DND-41 (cell line): Measurements from ENCODE around the gene ZCCHC24.

Experiments
- ATAC-seq: fragments of 200-7000 bp; cut with Tn5 transposase; 3 replicates; pipeline ENCODE4 v1.9.1; 2021; ENCODE audit warnings: low read depth; ENCODE audit not compliant: insufficient read depth
- DNase-seq: peaks from one replicate; pipeline ENCODE4 v3.0.0-alpha.2; 2020
- H2AFZ ChIP-seq: 2 replicates; pipeline ENCODE4 v1.6.0; 2012; ENCODE audit warnings: low read depth, low read length
- H3K27ac ChIP-seq: 2 replicates; pipeline ENCODE4 v1.5.1; 2012; ENCODE audit warnings: low read length, inconsistent platforms
- H3K27me3 ChIP-seq: fragments of 200-600 bp; sonication (generic); 2 replicates; pipeline ENCODE4 v1.6.0; 2012; ENCODE audit warnings: low read length, mild to moderate bottlenecking, inconsistent platforms; ENCODE audit not compliant: insufficient read depth, poor library complexity
- H3K36me3 ChIP-seq: 2 replicates; pipeline ENCODE4 v1.5.1; 2012; ENCODE audit warnings: low read length, inconsistent platforms; ENCODE audit not compliant: insufficient read depth
- H3K4me1 ChIP-seq: 2 replicates; pipeline ENCODE4 v1.5.1; 2012; ENCODE audit warnings: mild to moderate bottlenecking, low read length; ENCODE audit not compliant: insufficient read depth
- H3K4me2 ChIP-seq: 2 replicates; pipeline ENCODE4 v1.6.0; 2012; ENCODE audit warnings: mild to moderate bottlenecking, moderate library complexity, low read length, inconsistent platforms; ENCODE audit not compliant: insufficient read depth
- H3K4me3 ChIP-seq, 2 experiments: fragments of 200-600 bp in 1 of 2; shearing (Covaris generic) in 1 of 2; 2 replicates each; pipeline ENCODE4 v1.5.1; 2012 to 2016; ENCODE audit warnings: inconsistent platforms in 2 of 2, low read length in 2 of 2, mild to moderate bottlenecking in 2 of 2, low read depth in 1 of 2, moderate library complexity in 1 of 2
- H3K79me2 ChIP-seq: 2 replicates; pipeline ENCODE4 v1.6.0; 2012; ENCODE audit warnings: low read length, inconsistent platforms; ENCODE audit not compliant: insufficient read depth
- H3K9ac ChIP-seq: 2 replicates; pipeline ENCODE4 v1.6.0; 2012; ENCODE audit warnings: low read depth, mild to moderate bottlenecking, inconsistent platforms, low read length, moderate library complexity
- H3K9me3 ChIP-seq: 2 replicates; pipeline ENCODE4 v1.5.1; 2012; ENCODE audit warnings: low read length, moderate library complexity, mild to moderate bottlenecking, inconsistent platforms; ENCODE audit not compliant: insufficient read depth, severe bottlenecking
- H4K20me1 ChIP-seq: 2 replicates; pipeline ENCODE4 v1.6.0; 2012; ENCODE audit warnings: low read length; ENCODE audit not compliant: insufficient read depth
- CTCF ChIP-seq: IDR thresholded peaks from 2 replicates; pipeline ENCODE4 v1.5.1; 2012; ENCODE audit warnings: borderline replicate concordance, low read length, moderate library complexity, mild to moderate bottlenecking; ENCODE audit not compliant: poor library complexity, severe bottlenecking; ENCODE audit errors: extremely low read depth
- EZH2 ChIP-seq: IDR thresholded peaks from 3 replicates; pipeline ENCODE4 v1.6.1; 2012; ENCODE audit warnings: borderline replicate concordance, low read depth, mild to moderate bottlenecking, moderate library complexity, low read length, inconsistent platforms; ENCODE audit not compliant: severe bottlenecking

Gene ZCCHC24

GRCh38 chr10:79359816-79360498, 85.5 kb downstream of the ZCCHC24 start:
- Histone ChIP-seq H3K79me2 (no peaks in the 10 kb centered on the region), H3K9me3 (no peaks in the 10 kb centered on the region), H3K27me3 (peaks cover 7% of the 10 kb centered on the region), H3K4me3 (no peak overlapping the region), H3K27ac (no peak overlapping the region), H3K4me2 (no peak overlapping the region), H3K4me1 (no peaks in the 10 kb centered on the region), H4K20me1 (peaks cover 13% of the 10 kb centered on the region; the same call in 1 of the 2 replicates), H3K36me3 (peaks cover 9% of the 10 kb centered on the region; the same call in 1 of the 2 replicates), H2AFZ (no peak overlapping the region), H3K9ac (no peak overlapping the region)
- ATAC-seq: no peak
- no peak for DNase-seq
- TF ChIP-seq EZH2 (no peak), CTCF (no peak)

DNA sequence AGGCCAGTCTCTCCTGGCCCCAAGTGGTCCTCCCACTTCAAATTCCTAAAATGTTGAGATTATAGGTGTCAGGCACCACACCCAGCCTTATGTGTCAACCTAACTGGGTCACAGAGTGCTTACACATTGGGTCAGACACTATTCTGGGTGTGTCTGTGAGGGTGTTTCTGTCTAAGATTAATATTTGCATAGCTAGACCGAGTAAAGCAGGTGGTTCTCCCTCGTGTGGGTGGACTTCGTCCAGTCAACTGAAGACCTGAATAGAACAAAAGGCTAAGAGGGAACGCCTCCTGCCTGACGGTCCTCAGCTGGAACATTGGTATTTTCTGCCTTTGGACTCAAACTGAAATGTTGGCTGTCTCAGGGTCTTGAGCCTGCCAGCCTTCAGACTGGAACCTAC, 86.6 kb downstream of the ZCCHC24 start:
- DNase-seq: no peak
- H3K79me2 ChIP-seq: no peaks in the 10 kb centered on the region
- H3K27ac ChIP-seq: no peak overlapping the region
- H4K20me1 ChIP-seq: peaks cover 19% of the 10 kb centered on the region
- H3K36me3 ChIP-seq: peaks cover 20% of the 10 kb centered on the region
- no peak for ATAC-seq
- H3K4me3 ChIP-seq: no peak overlapping the region
- no peaks in the 10 kb centered on the region for H3K27me3 ChIP-seq
- no peaks in the 10 kb centered on the region for H3K4me1 ChIP-seq
- H2AFZ ChIP-seq: no peak overlapping the region
- no peaks in the 10 kb centered on the region for H3K9me3 ChIP-seq
- no peak for TF ChIP-seq EZH2
- no peak overlapping the region for H3K9ac ChIP-seq
- H3K4me2 ChIP-seq: no peak overlapping the region

DNA sequence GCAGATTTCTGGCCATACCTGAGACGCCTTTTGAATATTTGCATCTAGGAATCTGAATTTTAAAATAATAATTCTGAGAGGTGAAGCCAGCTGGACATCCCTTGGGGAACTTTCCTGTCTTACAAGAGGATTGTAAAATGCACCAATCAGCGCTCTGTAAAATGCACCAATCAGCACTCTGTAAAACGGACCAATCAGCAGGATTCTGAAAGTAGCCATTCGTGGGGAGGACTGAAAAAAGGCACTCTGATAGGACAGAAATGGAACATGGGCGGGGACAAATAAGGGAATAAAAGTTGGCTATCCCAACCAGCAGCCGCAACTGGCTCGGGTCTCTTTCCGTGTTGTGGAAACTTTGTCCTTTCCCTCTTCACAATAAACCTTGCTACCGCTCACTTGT, 88.2 kb downstream of the ZCCHC24 start:
- Histone ChIP-seq H3K27me3 (no peaks in the 10 kb centered on the region), H3K27ac (no peak overlapping the region), H2AFZ (no peak overlapping the region), H3K79me2 (no peaks in the 10 kb centered on the region), H3K4me1 (no peaks in the 10 kb centered on the region), H3K9me3 (no peaks in the 10 kb centered on the region), H3K4me2 (no peak overlapping the region), H3K36me3 (peaks cover 37% of the 10 kb centered on the region), H3K9ac (no peak overlapping the region), H4K20me1 (peaks cover 31% of the 10 kb centered on the region), H3K4me3 (no peak overlapping the region)
- ATAC-seq: no peak
- no peak for DNase-seq
- no peak for TF ChIP-seq EZH2
- no peak for TF ChIP-seq CTCF

DNA sequence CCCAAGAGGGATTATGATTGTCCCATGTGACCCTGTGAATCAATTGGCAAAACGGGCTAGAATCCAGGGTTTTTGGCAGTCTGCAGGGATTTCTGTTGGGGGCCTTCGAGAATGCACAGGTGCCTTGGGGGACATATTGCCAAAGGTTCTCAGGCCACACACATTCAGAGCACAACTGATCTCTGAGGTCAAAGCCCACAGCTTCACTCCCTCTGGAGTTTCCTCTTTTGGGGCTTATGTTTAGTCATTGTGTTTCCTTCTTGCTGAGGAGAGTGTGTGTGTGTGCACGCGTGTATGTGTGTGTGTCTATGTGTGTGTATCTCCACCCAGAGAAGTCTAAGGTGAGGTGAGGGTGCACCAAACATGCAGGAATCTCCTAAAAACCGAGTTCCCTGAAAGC, 89.3 kb downstream of the ZCCHC24 start:
- no peak for ATAC-seq
- H3K9me3 ChIP-seq: no peaks in the 10 kb centered on the region
- H3K4me1 ChIP-seq: no peaks in the 10 kb centered on the region
- H3K27me3 ChIP-seq: no peaks in the 10 kb centered on the region
- peaks cover 2% of the 10 kb centered on the region; the same call in 1 of the 2 replicates for H3K79me2 ChIP-seq
- no peak overlapping the region for H2AFZ ChIP-seq
- no peak overlapping the region for H3K4me2 ChIP-seq
- H3K4me3 ChIP-seq: no peak overlapping the region
- H3K27ac ChIP-seq: no peak overlapping the region
- H4K20me1 ChIP-seq: peaks cover 41% of the 10 kb centered on the region
- H3K9ac ChIP-seq: no peak overlapping the region
- H3K36me3 ChIP-seq: peaks cover 47% of the 10 kb centered on the region
- TF ChIP-seq EZH2 (no peak), CTCF (no peak)
- DNase-seq: no peak
